ENCODE data around the gene FGD6.

Gene FGD6

GRCh38 chr12:95218150-95219133 lies 1.2 kb upstream of the FGD6 start:
- POLR2A ChIA-PET (ENCODE audit: low non-redundant PET): interaction anchor here (1.0 kb wide), 1 partner anchor 102 kb away, joined by 5 read pairs; no protein-coding TSS in a partner anchor
- DNase-seq (ENCODE audit: low spot score): peak; percentile 79
- H3K27ac ChIP-seq: peak overlapping the region; percentile 97
- CTCF ChIA-PET: no interaction called here
- TF ChIP-seq, protein P1, sequence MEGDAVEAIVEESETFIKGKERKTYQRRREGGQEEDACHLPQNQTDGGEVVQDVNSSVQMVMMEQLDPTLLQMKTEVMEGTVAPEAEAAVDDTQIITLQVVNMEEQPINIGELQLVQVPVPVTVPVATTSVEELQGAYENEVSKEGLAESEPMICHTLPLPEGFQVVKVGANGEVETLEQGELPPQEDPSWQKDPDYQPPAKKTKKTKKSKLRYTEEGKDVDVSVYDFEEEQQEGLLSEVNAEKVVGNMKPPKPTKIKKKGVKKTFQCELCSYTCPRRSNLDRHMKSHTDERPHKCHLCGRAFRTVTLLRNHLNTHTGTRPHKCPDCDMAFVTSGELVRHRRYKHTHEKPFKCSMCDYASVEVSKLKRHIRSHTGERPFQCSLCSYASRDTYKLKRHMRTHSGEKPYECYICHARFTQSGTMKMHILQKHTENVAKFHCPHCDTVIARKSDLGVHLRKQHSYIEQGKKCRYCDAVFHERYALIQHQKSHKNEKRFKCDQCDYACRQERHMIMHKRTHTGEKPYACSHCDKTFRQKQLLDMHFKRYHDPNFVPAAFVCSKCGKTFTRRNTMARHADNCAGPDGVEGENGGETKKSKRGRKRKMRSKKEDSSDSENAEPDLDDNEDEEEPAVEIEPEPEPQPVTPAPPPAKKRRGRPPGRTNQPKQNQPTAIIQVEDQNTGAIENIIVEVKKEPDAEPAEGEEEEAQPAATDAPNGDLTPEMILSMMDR (conservative IDR thresholded peaks at IDR 0.05; ENCODE audit: low read depth): no peak

DNA sequence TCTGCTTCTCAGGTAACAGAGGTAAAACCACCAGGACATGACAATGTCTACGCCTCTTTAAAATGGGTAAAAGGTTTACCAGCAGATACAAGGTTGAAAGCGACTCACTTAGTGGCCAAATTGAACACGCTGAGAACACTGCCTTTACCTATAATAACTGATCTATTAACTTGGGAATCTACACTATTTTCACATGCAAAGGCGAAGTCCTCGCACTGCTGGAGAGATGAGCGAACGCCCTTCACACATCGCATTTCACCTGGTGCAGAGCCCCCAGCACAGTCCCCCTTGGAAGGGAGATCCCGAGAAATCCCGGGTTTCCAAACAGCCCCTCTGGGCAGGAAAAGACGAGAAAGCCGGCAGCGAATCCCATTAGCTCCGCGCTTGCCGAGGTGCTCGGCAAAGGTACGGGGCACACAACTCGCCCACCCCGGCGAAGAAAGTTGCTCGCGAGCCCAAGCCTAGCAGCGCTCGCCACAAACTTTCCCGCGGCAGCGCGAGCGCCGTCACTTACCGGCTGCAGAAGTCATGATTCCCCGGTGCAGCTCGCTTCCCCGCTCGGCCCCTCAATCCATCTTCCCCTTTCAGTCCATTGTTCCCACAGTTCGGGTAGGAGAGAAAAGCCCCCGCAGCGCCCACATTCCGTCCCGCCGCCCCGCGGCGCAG lies 423 bp downstream of the FGD6 start:
- peak; percentile 26 for DNase-seq (ENCODE audit: low spot score)
- peak overlapping the region; percentile 97 for H3K27ac ChIP-seq
- CTCF ChIA-PET: interaction anchor here (0.5 to 1.6 kb wide), 11 partner anchors 9 to 144 kb away, joined by 3 to 16 read pairs (median 4); no protein-coding TSS in a partner anchor
- POLR2A ChIA-PET (ENCODE audit: low non-redundant PET): interaction anchor here (0.5 to 1.0 kb wide), 4 partner anchors 11 to 571 kb away, joined by 3 to 12 read pairs (median 6); no protein-coding TSS in a partner anchor
- TF ChIP-seq, protein P1 (conservative IDR thresholded peaks at IDR 0.05; ENCODE audit: low read depth): no peak

- ChIA-PET CTCF (interaction anchor here (0.7 to 1.1 kb wide), 2 partner anchors 68 to 99 kb away, joined by 3 read pairs; no protein-coding TSS in a partner anchor), POLR2A (ENCODE audit: low non-redundant PET) (interaction anchor here (0.7 kb wide), 1 partner anchor 10 kb away, joined by 12 read pairs; no protein-coding TSS in a partner anchor)
- TF ChIP-seq, protein P1 (conservative IDR thresholded peaks at IDR 0.05; ENCODE audit: low read depth): no peak
- peak; percentile 64 for DNase-seq (ENCODE audit: low spot score)
- H3K27ac ChIP-seq: no peak overlapping the region
Measured at GRCh38 chr12:95215949-95216348, 1.3 kb downstream of the FGD6 start.

DNA sequence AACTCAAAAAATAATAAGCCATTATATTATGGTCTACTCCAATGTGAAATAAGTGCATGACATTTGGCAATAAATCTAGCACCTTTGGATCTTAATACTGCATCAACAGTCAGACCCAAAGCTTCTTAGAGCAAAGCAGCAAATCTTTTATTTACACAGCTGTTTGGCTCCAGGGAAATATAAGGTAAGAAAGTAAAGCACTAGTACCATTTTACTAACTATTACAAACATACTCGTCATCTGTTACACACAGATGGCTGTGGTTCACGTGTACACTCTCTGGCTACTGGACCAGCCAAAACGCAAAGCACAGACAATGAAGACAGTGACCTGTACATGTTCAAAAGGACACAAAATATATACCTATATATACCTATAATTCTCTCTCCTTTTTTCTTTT lies 2.8 kb downstream of the FGD6 start:
- DNase-seq (ENCODE audit: low spot score): peak; percentile 17
- ChIA-PET CTCF (interaction anchor here (0.5 kb wide), 1 partner anchor 85 kb away, joined by 3 read pairs; no protein-coding TSS in a partner anchor), POLR2A (ENCODE audit: low non-redundant PET) (no interaction called here)
- TF ChIP-seq, protein P1 (conservative IDR thresholded peaks at IDR 0.05; ENCODE audit: low read depth): no peak
- peak overlapping the region; percentile 83 for H3K27ac ChIP-seq

DNA sequence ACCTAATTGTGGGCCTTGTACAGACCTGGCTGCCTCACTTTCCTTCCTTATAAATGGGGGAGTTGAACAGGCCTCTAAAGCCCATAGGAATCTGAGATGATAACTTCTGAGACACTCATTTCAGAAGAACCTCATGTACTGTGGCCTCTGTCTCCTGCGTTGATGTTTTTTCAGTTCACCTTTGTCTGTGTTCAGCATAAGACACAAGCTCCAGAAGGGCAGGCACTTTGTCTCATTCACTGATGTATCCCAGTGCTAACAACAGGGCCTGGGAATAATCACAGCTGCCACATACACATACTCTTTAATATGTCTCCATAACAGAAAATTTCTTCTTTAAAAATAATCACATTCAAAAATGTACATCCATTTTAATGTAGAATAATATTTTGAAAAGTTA lies 3.3 kb downstream of the FGD6 start:
- TF ChIP-seq, protein P1 (conservative IDR thresholded peaks at IDR 0.05; ENCODE audit: low read depth): no peak
- ChIA-PET POLR2A (ENCODE audit: low non-redundant PET) (no interaction called here), CTCF (no interaction called here)
- no peak overlapping the region for H3K27ac ChIP-seq
- no peak for DNase-seq (ENCODE audit: low spot score)

- ChIA-PET POLR2A (ENCODE audit: low non-redundant PET) (no interaction called here), CTCF (no interaction called here)
- TF ChIP-seq, protein P1 (conservative IDR thresholded peaks at IDR 0.05; ENCODE audit: low read depth): no peak
- DNase-seq (ENCODE audit: low spot score): no peak
- H3K27ac ChIP-seq: no peak overlapping the region
Measured at GRCh38 chr12:95213119-95213518, 4.1 kb downstream of the FGD6 start.

Measured in RWPE1 (cell line).